Astrocyte (in vitro differentiated cells and primary cell): ENCODE measurements around the gene SLC25A41. TPM values are rescaled to one million over a fixed set of nuclear protein-coding genes. Genes with fewer than 3 reads are reported as not detected.

ENCODE experiments used
- DNase-seq: peaks from one replicate; pipeline ENCODE4 v3.0.0-alpha.2; 2010; ENCODE audit warnings: low read depth
- FAIRE-seq: peaks from 2 replicates; lab custom pipeline; 2011; peaks lifted over from hg19 to GRCh38; lab: Jason Lieb, UNC
- H2AFZ ChIP-seq: 2 replicates; pipeline ENCODE4 v1.6.0; 2012; ENCODE audit warnings: low read depth, low read length, inconsistent platforms
- H3K27ac ChIP-seq: 2 replicates; pipeline ENCODE4 v1.5.1; 2011; ENCODE audit warnings: low read depth, low read length, inconsistent platforms
- H3K27me3 ChIP-seq: 2 replicates; pipeline ENCODE4 v1.6.0; 2011; ENCODE audit warnings: low read length, inconsistent platforms; ENCODE audit not compliant: insufficient read depth
- H3K36me3 ChIP-seq: 2 replicates; pipeline ENCODE4 v1.5.1; 2011; ENCODE audit warnings: low read length, inconsistent platforms; ENCODE audit not compliant: insufficient read depth
- H3K4me1 ChIP-seq: 2 replicates; pipeline ENCODE4 v1.5.1; 2011; ENCODE audit warnings: low read length, inconsistent platforms; ENCODE audit not compliant: insufficient read depth
- H3K4me2 ChIP-seq: 2 replicates; pipeline ENCODE4 v1.6.0; 2012; ENCODE audit warnings: low read length, inconsistent platforms
- H3K4me3 ChIP-seq: 2 replicates; pipeline ENCODE4 v1.5.1; 2011; ENCODE audit warnings: low read depth, mild to moderate bottlenecking, low read length, inconsistent platforms; ENCODE audit not compliant: insufficient read depth
- H3K79me2 ChIP-seq: 2 replicates; pipeline ENCODE4 v1.6.0; 2012; ENCODE audit warnings: mild to moderate bottlenecking, low read length, inconsistent platforms; ENCODE audit not compliant: insufficient read depth
- H3K9ac ChIP-seq: 2 replicates; pipeline ENCODE4 v1.6.0; 2012; ENCODE audit warnings: mild to moderate bottlenecking, low read length, inconsistent platforms
- H3K9me3 ChIP-seq: 2 replicates; pipeline ENCODE4 v1.5.1; 2012; ENCODE audit warnings: low read depth, mild to moderate bottlenecking, low read length, inconsistent platforms; ENCODE audit not compliant: insufficient read depth
- H4K20me1 ChIP-seq: 2 replicates; pipeline ENCODE4 v1.6.0; 2012; ENCODE audit warnings: low read length, inconsistent platforms; ENCODE audit not compliant: insufficient read depth
- H3K27ac Mint-ChIP-seq: one replicate; pipeline ENCODE4 v1.8.0; 2021; ENCODE audit warnings: mild to moderate bottlenecking, mixed read lengths; ENCODE audit not compliant: unreplicated experiment
- H3K27me3 Mint-ChIP-seq: one replicate; pipeline ENCODE4 v1.8.0; 2021; ENCODE audit warnings: low read depth, mixed read lengths; ENCODE audit not compliant: unreplicated experiment
- H3K36me3 Mint-ChIP-seq: one replicate; pipeline ENCODE4 v1.8.0; 2021; ENCODE audit warnings: low read depth, mixed read lengths; ENCODE audit not compliant: unreplicated experiment
- H3K4me1 Mint-ChIP-seq: one replicate; pipeline ENCODE4 v1.8.0; 2021; ENCODE audit warnings: low read depth, mixed read lengths; ENCODE audit not compliant: unreplicated experiment
- H3K4me3 Mint-ChIP-seq: one replicate; pipeline ENCODE4 v1.8.0; 2021; ENCODE audit warnings: mild to moderate bottlenecking, moderate library complexity, mixed read lengths; ENCODE audit not compliant: unreplicated experiment
- H3K9me3 Mint-ChIP-seq: one replicate; pipeline ENCODE4 v1.8.0; 2021; ENCODE audit warnings: mild to moderate bottlenecking, mixed read lengths; ENCODE audit not compliant: unreplicated experiment
- EZH2 ChIP-seq: IDR thresholded peaks from 2 replicates; pipeline ENCODE4 v1.6.1; 2012; ENCODE audit warnings: mild to moderate bottlenecking, low read length, inconsistent platforms; ENCODE audit not compliant: insufficient read depth
- total RNA-seq: library from RNA; stranded (reverse); gene quantifications from 2 replicates; pipeline ENCODE4 v1.2.1, GENCODE V29; 2021
- TF ChIP-seq, protein P1 (sequence below): IDR thresholded peaks from 2 replicates; pipeline ENCODE4 v1.5.1; 2011; ENCODE audit warnings: low read depth, mild to moderate bottlenecking, inconsistent platforms, low read length, moderate library complexity; ENCODE audit not compliant: insufficient read depth

The SLC25A41 gene
- total RNA-seq, 1 donor from 2014 or later = 0.75 TPM

DNA sequence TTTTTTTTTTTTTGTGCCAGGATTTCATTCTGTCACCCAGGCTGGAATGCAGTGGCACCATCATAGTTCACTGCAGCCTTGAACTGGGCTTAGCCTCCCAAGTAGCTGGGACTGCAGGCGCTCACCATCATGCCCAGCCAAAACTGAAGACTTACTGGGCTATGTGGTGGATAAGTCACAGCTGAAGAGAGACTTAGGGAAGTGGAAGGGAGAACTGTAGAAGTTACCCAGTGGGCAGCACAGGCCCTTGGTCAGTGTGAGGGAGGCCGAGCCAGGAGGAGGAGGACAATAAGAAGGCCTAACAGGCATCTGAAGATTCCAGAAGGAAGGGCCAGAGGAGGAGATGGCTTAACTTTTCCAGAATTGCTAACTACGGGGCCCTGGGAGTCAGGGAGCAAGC is 53.8 kb downstream of the SLC25A41 start:
- peaks cover 22% of the 10 kb centered on the region for H3K36me3 ChIP-seq
- Mint-ChIP-seq H3K9me3 (no peaks in the 10 kb centered on the region), H3K27me3 (no peaks in the 10 kb centered on the region), H3K4me3 (no peak overlapping the region), H3K4me1 (peaks cover 2% of the 10 kb centered on the region), H3K36me3 (peaks cover 18% of the 10 kb centered on the region), H3K27ac (no peak overlapping the region)
- no peak overlapping the region for H3K27ac ChIP-seq
- FAIRE-seq (no peak), DNase-seq (no peak)
- TF ChIP-seq, protein P1, sequence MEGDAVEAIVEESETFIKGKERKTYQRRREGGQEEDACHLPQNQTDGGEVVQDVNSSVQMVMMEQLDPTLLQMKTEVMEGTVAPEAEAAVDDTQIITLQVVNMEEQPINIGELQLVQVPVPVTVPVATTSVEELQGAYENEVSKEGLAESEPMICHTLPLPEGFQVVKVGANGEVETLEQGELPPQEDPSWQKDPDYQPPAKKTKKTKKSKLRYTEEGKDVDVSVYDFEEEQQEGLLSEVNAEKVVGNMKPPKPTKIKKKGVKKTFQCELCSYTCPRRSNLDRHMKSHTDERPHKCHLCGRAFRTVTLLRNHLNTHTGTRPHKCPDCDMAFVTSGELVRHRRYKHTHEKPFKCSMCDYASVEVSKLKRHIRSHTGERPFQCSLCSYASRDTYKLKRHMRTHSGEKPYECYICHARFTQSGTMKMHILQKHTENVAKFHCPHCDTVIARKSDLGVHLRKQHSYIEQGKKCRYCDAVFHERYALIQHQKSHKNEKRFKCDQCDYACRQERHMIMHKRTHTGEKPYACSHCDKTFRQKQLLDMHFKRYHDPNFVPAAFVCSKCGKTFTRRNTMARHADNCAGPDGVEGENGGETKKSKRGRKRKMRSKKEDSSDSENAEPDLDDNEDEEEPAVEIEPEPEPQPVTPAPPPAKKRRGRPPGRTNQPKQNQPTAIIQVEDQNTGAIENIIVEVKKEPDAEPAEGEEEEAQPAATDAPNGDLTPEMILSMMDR = no peak
- no peak for TF ChIP-seq EZH2
- peaks cover 3% of the 10 kb centered on the region for H4K20me1 ChIP-seq
- H3K4me1 ChIP-seq = peaks cover 3% of the 10 kb centered on the region
- H3K79me2 ChIP-seq = no peaks in the 10 kb centered on the region
- no peak overlapping the region for H3K9ac ChIP-seq
- H3K4me2 ChIP-seq = no peak overlapping the region
- H3K27me3 ChIP-seq = no peaks in the 10 kb centered on the region
- no peak overlapping the region for H2AFZ ChIP-seq
- no peaks in the 10 kb centered on the region for H3K9me3 ChIP-seq
- no peak overlapping the region for H3K4me3 ChIP-seq

- FAIRE-seq (no peak), DNase-seq (no peak)
- Histone ChIP-seq H3K9ac (no peak overlapping the region), H4K20me1 (peaks cover 3% of the 10 kb centered on the region), H3K27ac (no peak overlapping the region), H2AFZ (no peak overlapping the region), H3K79me2 (no peaks in the 10 kb centered on the region), H3K4me3 (no peak overlapping the region), H3K27me3 (no peaks in the 10 kb centered on the region), H3K36me3 (peaks cover 21% of the 10 kb centered on the region), H3K4me2 (no peak overlapping the region), H3K4me1 (peaks cover 12% of the 10 kb centered on the region), H3K9me3 (no peaks in the 10 kb centered on the region)
- peak overlapping the region; percentile 40 for H3K4me3 Mint-ChIP-seq
- no peak overlapping the region for H3K27ac Mint-ChIP-seq
- peaks cover 5% of the 10 kb centered on the region for H3K4me1 Mint-ChIP-seq
- peaks cover 16% of the 10 kb centered on the region for H3K36me3 Mint-ChIP-seq
- no peaks in the 10 kb centered on the region for H3K27me3 Mint-ChIP-seq
- TF ChIP-seq, protein P1 = no peak
- TF ChIP-seq EZH2 = no peak
- H3K9me3 Mint-ChIP-seq = no peaks in the 10 kb centered on the region
Observed at GRCh38 chr19:6378486-6378885, 55.1 kb downstream of the SLC25A41 start.

GRCh38 chr19:6378041-6378440 is 55.5 kb downstream of the SLC25A41 start:
- no peaks in the 10 kb centered on the region for H3K9me3 Mint-ChIP-seq
- H4K20me1 ChIP-seq = peaks cover 3% of the 10 kb centered on the region

More at GRCh38 chr19:6378041-6378440, 55.5 kb downstream of the SLC25A41 start:
- H3K36me3 Mint-ChIP-seq = peaks cover 16% of the 10 kb centered on the region
- no peak overlapping the region for H3K4me3 ChIP-seq
- H3K4me1 Mint-ChIP-seq = peaks cover 5% of the 10 kb centered on the region
- no peaks in the 10 kb centered on the region for H3K9me3 ChIP-seq
- H3K79me2 ChIP-seq = no peaks in the 10 kb centered on the region
- peak overlapping the region; percentile 40 for H3K4me3 Mint-ChIP-seq
- FAIRE-seq = no peak
- peaks cover 13% of the 10 kb centered on the region for H3K4me1 ChIP-seq
- TF ChIP-seq, protein P1 = no peak
- TF ChIP-seq EZH2 = no peak
- peaks cover 17% of the 10 kb centered on the region for H3K36me3 ChIP-seq
- no peak overlapping the region for H3K4me2 ChIP-seq
- no peaks in the 10 kb centered on the region for H3K27me3 Mint-ChIP-seq
- no peak overlapping the region for H2AFZ ChIP-seq
- no peak overlapping the region for H3K27ac ChIP-seq
- H3K9ac ChIP-seq = no peak overlapping the region
- DNase-seq = peak; percentile 68
- H3K27me3 ChIP-seq = no peaks in the 10 kb centered on the region
- H3K27ac Mint-ChIP-seq = no peak overlapping the region
